Ureter (tissue), 1 donor: ENCODE data around the gene XIRP2. TPM values are rescaled to one million over a fixed set of nuclear protein-coding genes. Genes with fewer than 3 reads are reported as not detected.
"Not testable (repeated sequence)": the region's sequence is repeated elsewhere in the genome, so short reads cannot be mapped to it uniquely, and the experiment has no call there.

Source experiments
- DNase-seq: peaks from one replicate; pipeline ENCODE4 v3.0.0-alpha.2; 2020; ENCODE audit warnings: low spot score
- total RNA-seq: library from RNA; stranded (reverse); gene quantifications from one replicate; pipeline ENCODE4 v1.2.4, GENCODE V29; 2023
- donor health status: DM: yes; HTN: yes; CAD: no.

XIRP2 gene
- total RNA-seq, 1 donor from 2014 or later, result 0.42 TPM

DNA sequence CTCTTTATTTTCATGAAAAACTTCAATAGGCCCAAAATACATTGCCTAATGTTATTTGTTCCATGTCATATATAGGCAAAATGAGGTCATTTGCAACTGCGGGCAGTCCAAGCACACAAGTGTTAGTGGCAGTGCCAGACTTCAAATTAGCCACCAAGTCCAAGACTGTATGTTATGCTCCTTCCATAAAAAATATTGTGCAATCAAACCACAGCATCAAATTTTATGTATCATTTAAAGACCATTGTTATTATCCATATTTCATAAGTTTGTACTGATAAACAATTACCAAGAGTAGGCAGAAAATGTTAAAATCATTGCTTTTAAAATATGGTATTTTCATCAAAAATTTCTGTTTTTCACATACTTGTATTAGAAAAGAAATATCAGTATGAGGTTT is 54.1 kb downstream of the XIRP2 start:
- no peak for DNase-seq

DNA sequence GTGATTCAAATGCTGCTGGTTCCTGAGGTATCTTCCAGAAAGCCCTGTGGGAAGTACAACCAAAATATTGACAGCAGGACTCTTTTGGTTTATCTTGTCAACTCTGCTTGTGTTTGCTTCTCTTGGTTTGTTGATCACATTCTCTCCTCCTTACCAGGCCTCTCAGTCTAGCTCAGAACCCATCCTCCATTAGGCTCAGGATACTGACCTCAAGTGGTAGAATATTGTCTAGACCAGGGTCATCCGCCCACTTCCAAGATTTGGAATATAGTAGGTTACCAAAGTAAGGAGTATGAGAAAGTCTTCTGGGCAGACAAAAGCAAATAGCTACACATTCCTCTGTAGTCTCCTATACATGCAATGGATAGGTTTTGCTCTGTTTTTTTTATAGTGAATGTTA is 56.6 kb downstream of the XIRP2 start:
- DNase-seq, result no peak

DNA sequence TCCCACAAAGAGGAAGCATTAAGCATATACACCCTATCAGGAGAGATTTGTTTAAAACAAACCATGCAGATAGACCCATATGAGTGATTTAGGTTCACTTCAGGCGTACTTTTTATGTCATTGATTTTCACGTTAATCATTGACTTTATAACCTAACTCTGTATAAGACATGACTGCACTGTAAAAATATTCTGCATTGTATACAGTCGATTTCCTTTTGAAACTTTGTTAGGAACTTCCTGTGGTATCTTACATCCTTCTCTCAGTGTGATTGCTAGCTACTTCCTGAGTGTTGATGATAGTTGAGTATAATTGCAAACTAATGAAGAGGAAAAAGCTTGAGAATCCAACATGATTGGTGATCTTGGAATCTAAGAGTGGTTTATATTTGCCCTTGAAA is 69.4 kb downstream of the XIRP2 start:
- DNase-seq, result no peak

DNA sequence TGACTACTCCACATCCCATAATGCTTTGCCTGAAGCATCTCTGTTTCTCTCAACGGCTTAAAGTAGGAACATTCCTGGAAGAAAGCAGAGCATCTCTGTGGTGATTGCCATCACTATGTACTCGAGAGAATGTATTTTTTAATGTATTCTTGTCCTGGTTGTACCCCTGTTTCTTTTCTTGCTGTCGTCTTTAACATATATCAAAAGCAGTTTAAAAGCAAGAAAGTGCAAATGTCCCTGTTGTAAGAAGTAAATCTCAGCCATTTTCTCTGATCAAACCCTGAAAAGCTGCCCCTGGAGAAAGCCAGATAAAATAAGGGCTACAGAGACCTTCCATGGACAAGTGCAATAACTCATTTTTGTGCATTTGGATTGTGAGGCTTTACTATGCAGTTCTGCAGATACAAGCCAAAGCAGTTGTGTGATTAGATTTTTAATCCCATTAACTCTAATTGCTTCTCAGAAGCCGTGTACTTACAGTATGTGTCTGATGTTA is 70.8 kb downstream of the XIRP2 start:
- no peak for DNase-seq

DNA sequence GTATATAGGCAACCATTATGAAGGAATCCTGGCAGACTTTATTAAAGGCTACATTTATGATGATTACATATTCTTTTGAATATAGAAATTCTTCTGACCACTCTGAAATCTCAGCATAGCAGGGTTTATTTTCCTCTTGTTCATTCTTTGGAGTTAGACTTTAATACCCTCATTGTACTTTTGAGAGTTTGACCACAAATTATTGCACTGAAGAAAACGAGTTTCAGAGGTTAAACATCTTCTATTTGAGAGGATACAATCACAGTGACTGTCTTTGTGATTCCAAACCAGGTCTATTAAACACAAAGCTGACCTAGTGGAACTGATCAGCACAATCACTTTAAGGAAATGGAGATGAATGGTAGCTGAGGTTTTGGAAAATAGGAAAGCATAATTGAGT is 71.3 kb downstream of the XIRP2 start:
- no peak for DNase-seq

DNA sequence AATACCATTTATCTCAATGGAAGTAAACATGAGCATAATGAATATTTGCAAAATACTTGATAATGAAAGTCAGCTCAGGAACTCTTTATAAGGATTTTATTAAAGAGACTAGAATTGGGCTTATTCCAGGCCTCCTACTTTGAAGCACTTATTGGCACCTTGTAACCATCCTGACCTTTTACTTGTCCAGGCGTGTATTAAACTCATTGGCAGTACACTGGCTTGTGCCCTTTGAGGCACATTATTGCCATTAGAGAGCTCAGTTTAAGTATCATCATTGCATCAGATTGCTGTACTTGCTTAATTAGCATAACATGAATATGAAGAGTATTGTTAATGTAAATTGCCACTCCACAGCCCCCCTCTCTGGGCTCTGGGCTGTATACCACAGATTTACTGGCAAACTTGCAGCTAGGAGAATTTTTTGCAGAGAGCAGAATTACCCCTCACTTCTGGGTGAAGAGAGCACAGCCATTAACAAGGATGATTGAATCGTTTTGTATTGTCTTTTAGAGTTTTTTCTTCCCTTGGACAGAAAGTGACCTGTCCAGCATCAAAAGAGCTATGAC is 72.5 kb downstream of the XIRP2 start:
- DNase-seq, result no peak

DNA sequence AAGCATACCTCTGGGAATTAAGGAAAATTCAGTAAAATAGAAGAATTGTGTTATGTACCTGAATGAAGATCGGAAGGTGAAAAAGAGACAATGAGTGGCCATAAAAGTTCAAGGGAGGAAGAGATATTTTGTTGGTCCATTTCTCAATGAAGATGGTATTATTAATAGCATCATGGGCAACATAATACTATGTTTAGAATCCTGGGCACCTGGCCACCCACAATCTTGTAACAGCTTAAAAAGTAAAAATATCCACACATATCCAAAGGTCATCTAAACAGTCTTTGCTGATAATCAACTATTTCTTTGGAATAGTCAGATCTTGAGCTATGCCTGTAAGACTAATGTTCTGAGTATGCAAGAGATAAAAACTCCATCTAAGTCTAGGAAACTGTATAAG is 73.7 kb downstream of the XIRP2 start:
- DNase-seq, result no peak

DNA sequence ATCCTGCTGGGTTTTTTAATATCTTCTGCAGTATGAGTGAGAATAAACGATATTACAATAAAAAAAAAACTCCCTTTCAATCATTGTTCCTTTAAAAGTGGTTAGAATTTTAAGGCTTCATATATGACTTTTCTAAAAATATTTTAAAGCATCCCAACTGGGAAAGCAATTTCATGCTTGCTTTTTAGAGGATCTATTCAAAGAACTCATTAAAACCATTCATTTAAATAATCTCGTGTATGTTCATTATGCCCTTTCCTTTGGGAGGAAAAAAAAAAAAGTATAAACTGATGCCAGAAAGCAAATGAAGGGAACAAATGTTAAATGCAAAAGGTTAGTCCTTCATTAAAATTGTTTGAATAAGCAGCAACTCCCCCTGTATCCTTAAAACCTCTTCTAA is 81.2 kb downstream of the XIRP2 start:
- DNase-seq, result no peak

DNA sequence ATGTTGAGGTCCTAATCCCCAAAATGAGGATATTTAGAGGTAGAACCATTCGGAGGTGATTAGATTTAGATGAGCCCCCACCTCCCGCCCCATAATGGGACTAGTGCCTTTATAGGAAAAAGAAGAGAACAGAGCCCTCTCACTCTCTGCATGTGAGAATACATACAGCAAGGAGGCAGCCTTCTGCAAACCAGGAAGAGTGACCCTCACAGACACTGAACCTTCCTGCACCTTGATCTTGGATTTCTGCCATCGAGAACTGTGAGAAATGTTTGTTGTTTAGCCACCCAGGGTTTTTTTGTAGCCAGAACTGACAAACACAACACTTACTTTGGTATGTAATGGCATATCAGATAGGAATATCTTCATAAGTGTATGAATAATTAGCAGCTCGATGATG is 83.7 kb downstream of the XIRP2 start:
- no peak for DNase-seq

DNA sequence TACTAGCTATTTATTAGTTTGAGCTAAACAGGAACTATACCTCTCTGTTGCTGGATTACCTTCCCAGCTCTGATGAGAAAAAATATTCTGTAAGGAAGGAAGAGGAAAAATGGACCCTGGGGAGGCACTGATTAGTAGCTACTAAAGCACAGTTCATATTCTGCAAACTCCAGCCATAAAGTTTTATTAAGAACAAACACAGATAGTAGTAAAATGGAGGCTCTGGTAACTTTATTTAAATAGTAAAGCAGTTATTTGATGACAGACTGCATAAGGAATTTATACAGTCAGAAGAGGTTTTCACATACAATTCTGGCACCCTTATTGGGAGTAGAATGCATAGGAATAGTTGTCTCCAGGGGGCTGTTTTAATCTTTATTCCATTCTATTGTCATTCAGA is 84.1 kb downstream of the XIRP2 start:
- no peak for DNase-seq

DNA sequence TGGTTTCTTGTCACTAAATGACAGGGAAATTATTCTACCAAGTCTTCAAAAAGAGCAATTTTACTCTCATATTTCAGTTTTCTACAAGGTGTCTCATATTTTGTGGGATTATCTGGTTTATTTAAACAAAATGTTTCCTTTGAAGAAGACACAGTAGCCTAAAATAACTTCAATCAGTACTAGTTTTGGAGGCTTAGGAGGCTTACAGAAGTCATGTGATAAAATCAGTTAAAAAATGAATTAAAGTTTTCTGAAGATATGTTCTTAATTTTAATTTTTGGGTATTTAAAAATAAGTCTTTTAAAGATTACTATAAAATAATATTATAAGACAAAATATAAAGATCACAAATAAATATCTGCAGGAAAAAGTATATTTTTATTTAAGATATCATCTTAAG is 95.9 kb downstream of the XIRP2 start:
- no peak for DNase-seq

DNA sequence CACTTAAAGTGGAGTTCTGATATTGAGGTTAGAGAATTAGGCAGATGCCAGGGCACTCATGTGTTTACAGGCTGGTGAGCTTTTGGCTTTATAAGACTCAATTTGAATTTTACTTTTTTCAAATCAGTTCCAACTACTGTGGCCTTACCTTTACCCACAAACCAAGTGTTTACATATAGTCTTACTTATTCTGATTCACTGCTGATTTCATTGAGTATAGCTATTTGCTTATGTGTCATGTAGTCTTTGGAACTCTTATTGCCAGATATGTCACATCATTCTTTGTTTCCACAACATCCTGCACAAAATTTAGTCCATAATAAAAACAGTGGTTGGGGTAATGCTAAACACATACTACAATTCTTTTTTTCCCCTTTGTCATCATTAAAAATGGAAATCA is 96.5 kb downstream of the XIRP2 start:
- no peak for DNase-seq

DNA sequence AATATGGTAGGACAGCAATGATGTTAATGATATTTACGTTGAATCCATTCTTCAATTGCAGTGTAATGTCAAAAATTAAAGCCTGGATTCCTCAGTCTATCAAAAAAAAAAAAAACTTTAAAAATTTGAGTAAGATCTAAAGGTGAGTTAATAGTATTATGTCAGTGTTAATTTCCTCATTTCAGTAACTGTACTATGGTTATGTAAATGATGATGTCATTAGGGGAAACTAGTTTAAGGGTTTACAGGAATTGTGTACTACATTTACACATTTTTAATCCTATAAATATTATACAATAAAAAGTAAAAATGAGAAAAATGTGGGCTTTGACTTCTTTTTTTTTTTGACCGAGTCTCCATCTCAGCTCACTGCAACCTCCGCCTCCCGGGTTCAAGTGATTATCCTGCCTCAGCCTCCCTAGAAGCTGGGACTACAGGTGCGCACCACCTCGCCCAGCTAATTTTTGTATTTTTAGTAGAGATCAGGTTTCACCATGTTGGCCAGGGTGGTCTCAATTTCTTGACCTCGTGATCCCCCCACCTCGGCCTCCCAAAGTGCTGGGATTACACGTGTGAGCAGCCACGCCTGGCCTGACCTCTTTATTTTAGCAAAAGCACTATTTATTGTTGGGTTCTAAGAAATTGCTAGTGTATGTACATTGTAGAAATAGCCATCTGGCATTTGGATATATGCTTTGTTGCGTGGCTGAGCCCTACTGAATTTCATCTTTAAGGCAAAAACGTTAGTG is 106.5 kb downstream of the XIRP2 start:
- DNase-seq, result no peak

DNA sequence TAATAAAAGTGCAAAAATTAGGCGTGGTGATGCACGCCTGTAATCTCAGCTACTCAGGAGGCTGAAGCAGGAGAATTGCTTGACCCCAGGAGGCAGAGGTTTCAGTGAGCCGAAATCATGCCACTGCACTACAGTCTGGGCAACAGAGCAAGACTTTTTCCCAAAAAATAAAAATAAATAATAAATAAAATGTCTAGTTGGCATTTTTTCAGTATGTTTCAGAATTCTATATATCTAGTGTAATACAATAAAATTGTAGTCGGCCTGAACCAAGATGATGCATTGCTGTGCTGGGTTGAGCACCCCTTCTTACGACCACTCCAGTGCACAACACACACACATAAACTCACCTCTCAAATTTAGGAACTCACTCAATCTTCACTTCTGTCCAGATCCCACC is 108.2 kb downstream of the XIRP2 start:
- no peak for DNase-seq

DNA sequence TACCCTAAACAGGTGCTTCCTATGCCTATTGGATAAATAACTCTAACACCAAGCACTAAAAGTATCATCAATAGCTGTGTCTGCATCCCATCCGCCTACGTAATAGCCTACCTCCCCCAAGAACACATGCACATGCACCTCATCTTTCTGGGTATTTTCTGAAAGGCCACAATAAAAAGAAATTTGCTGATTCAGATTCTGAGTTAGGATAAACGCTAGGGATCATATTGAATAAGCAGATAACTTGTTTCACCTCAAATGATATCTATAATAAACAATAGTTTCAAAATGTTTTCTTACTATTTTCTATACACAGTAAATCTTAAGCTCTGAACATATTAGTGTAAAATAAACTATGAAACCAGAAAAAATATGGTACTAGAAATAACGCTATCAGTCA is 112.9 kb downstream of the XIRP2 start:
- DNase-seq, result no peak

DNA sequence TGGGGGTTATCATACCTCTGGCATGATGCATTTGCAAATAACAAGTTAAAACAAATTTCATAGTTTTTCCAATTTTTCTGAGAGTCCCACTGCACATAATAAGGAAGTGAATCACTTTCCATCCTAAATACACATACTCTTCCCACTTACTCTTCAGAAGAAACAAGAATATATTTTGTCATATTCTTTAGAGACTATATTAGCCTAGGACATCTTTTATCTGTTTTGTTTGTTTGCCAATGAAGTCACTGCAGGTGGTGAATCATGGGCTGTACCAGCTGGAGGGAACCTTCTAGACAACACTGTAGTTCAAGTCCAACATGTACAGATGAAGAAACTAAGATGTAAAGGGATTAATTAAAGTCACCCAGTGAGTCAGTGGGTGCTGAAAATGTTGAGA is 116.8 kb downstream of the XIRP2 start:
- no peak for DNase-seq

DNA sequence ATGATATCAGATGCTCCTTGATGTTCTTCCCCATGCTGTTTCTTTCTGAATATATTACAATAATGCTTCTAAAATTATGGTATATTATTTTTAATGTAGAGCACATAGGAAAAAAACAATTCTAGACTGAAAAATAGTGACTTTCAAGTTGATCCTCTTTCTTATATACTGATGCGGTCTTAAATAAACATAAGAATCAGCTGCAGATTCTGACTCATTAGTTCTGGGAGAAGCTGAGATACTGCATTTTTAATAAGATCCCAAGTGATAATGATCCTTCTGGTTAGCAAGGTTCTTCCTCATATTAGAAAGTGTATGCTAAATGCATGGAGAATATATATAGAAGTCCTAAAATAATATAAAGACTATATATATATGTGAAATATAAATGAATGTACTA is 124.9 kb downstream of the XIRP2 start:
- DNase-seq, result no peak

DNA sequence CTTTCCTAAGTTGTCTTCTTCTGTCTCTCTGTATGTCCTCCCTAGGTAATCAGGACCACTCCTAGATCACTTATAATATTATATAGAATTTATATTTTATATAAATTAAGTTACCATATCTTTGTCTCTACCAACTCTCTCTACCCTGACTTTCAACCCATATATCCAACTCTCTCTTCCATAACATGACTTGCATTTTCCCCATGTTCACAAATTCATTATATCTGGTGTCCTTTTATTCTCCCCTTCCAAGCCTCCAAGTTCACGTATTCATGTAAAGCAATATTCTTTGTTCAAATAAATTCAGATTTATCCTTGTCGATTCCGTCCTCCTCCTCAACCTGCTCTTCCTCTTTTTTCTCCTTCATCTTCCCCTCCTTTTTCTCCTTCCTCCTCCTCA is 127.5 kb downstream of the XIRP2 start:
- DNase-seq, result no peak

DNA sequence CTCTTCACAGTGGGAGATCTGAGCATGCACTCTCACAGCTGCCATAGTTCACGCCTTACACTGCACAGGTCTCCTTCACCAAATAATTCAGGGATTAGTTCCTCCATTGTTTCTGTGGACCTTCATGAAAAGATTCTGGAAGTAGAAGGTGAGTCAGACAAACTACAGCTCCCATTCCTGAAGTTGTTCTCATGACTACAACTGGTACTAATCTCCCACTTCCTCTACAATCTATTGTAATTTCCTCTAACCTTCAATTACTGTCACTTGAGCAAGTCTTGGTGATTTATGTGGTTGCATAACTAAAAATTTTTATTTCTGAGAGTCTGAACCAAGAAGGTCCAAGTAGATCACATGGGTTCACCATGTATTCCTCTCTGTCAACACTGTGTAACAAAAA is 128.7 kb downstream of the XIRP2 start:
- no peak for DNase-seq

DNA sequence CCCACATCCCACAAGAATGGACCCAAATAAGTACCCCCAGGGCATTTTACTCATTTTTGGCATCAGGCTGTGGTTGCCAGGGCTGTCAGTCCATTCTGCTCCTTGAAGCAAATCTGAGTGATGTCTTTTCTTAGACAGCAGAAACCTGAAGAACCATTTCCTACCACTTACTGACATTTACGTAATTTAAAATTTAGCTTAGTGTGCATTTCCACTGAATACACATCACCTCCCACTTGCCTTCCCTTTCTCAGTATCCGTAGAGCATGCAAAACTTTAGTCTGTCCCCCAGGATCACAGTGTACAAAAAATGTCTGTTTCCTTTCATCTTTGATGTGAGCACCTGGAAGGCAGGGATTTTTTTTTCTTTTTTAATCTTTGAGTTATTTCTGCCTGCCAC is 130.3 kb downstream of the XIRP2 start:
- DNase-seq, result no peak

DNA sequence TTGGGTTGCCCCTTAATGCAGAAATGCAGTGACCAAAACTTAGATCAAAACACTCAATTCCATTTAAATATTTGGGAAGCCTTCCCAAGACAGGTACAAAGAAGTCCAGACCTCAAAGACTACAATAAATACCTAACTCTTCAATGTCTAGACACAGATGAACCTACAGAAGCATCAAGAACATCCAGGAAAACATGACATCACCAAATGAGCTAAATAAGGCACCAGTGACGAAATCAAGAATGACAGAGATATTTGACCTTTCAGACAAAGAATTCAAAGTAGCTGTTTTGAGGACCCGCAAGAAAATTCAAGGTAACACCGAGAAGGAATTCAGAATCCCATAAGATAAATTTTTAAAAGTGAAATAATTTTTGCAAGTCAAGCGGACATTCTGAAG is 140.2 kb downstream of the XIRP2 start:
- DNase-seq, result no peak

DNA sequence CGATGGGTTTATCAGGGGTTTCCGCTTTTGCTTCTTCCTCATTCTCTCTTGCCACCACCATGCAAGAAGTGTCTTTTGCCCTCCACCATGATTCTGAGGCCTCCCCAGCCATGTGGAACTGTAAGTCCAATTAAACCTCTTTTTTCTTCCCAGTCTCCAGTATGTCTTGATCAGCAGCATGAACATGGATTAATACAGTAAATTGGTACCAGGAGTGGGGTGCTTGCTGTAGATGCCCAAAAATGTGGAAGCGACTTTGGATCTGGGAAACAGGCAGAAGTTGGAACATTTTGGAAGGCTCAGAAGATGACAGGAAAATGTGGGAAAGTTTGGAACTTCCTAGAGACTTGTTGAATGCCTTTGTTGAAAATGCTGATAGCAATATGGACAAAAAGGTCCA is 146.7 kb downstream of the XIRP2 start:
- DNase-seq, result not testable (repeated sequence)

DNA sequence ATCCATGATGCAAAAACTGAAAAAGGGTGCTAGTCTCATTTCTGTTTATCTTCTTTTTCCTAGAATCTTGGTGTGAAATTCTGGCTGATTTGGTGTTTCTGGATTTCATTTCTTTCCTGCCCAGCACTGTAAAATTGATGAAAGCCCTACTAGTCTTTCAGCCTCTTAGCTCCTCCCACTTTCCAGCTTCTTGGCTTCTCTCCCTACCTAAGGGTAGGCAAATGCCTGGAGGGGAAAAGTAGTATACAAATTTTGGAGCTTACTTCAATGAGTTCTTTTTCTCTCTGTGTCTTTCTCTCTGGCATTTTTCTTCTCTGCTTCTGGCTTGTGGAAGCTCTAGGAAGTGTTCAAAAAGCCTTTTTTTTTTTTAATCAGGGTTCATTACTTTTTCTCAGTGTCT is 160.5 kb downstream of the XIRP2 start:
- no peak for DNase-seq

DNA sequence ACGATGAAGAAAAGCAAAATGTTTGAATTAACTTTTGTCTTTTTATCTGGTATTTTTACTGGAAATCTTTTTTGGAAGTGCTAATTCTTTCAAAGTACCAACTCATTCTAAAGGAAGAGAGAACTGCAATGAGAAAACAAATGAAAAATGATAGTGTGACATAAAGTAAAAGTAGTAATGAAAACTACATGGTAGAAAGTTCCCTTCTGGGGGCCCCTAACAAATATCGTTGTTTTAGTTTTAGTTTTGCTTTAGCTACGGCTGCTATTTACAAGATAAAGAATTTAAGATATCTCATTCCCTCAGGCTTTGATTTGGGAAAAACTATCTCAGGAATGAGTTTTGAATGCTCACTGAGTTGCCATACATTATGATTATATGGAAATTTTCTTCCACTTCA is 161.4 kb downstream of the XIRP2 start:
- no peak for DNase-seq
